NAMALWA (cell line): Measurements from ENCODE around the gene DNER.
"Not testable (repeated sequence)": the region's sequence is repeated elsewhere in the genome, so short reads cannot be mapped to it uniquely, and the experiment has no call there.

ENCODE experiments used
- DNase-seq: peaks from one replicate; pipeline ENCODE4 v3.0.0-alpha.2; 2015; ENCODE audit warnings: low spot score

Gene DNER

DNA sequence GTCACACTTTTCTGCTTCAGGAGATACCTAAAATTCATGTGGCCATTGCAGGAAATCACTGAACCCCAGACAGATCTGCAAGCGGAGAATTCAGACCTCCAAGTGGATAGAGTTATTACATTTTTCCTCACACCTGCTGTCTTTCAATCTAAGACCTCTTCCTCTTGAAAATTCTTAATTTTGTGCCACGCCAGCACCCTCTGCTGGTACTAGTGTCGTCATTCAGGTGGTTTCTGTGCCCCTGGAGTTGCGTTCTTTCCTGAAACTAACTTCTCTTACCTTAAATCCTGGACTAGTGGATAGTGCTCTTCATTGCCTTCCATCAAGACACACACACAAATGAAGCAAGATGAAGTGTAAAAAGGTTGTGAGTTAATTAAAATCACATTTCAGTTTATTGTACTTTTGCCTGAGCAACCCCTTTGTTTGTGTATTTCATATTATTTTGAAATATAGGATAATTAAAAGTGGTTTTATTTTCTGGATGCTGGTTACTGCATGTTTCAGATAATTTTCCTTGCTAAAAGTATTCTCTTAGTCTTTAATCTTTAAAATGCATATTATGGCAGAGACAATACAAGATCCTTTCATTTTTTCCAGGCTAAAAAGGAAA lies 1.6 kb upstream of the DNER start:
- DNase-seq: peak; percentile 78

DNA sequence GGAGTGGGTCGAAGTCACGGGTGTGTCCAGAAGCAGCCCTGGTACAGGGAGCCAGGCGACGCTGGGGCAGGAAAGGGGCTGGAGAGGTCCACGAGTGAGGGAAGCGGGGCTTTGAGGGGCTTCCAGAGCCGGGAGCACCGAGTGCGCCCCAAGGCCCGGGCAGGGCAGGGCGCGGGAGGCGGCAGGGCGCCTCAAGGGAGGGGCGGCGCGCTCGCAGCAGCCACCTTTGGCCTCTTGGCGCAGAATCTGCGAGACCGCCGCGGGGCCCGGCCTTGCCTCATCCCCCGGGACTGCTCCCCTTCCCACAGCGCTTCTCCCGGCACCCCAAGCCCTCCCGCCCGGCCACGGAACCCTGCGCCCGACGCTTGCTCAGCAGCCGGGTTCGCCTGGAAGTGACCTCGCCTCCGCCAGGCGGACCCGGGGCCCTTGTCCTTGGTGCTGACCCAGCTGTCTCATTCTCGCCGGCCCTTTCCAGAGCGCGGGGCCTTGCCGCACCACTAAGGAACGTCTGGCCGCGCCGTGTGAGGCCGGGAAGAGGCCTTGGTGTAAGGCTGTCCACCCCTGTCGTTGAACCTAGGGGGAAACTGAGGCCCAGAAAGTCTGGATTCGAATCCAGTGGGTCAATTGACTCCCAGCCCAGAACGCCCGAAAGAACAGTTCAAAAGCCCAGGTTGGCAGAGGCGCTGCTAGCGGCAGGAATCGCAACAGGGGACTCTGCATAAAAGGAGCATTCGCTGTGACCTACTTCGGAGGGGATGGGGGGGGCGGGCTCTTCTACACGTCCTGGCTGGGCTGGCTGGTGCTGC lies 584 bp upstream of the DNER start:
- no peak for DNase-seq

DNA sequence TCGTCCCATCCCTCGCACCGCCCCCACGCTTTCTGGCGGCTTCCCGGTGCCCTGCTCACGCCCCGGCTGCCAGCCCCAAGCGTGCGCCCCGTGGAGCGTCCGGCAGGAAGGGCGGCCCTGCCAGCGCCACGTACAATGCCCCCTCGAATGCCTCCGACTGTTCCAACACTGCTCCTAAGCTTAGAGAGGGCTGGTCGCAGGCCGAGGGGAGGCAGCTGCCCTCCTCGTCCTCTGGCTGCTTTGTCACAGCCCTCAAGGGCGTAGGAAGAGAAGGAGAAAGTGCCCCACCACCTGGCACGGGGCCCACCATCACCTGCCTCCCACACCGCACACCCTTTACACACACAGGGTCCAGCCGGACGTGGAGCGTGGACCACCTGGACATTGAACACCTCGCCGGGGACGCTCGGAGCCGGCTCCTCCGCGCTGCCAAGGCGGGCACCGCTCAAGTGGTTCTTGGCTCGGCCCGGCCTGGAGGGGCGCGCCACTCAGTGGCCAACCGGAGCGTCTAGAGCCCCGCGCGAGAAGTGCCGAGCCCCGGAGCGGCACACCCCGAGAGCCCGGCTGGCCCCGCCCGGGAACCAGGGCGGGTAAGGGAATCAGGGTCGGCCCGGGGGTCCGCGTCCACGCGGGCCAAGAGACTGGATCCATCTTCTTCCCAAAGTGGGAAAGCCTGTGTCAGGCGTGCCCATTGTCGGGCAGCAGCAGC lies 830 bp downstream of the DNER start:
- DNase-seq: no peak

DNA sequence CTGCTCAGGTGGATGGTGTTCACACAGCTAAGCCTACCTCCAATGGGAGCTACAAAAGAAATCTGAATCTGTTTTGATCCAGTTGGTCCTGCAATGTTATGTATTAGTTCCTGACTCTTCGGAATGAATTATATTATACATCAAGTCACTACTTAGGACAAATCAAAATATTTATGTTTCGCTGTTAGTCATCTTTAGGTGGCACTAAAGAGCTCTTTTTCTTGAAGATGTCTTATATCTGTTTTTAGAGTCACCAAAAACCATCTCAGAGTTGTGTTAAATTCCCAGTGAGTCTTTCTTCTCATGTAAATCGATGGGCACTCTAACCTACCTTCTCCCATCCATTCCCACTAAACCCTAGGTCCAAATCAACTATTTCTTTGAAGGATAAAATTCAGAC lies 2.2 kb downstream of the DNER start:
- peak; percentile 29 for DNase-seq

DNA sequence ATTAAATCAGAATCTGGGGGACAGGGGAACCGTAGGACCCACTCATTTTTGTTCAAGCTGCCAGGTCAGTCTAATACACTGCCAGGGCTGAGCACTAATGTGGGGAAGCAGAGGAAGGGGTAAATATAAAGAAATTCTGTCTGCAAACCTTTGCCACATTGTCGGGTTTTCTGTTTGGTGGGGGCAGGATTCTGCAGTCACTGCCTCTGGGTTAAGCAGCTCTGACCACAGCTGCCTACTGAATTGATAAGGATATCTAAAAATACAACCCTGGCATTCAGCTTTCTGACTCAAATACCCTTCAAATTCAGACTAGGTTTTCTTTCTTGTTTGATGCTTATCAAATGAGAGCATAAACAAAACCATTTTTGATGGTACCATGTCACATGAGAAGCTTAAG lies 6.0 kb downstream of the DNER start:
- no peak for DNase-seq

DNA sequence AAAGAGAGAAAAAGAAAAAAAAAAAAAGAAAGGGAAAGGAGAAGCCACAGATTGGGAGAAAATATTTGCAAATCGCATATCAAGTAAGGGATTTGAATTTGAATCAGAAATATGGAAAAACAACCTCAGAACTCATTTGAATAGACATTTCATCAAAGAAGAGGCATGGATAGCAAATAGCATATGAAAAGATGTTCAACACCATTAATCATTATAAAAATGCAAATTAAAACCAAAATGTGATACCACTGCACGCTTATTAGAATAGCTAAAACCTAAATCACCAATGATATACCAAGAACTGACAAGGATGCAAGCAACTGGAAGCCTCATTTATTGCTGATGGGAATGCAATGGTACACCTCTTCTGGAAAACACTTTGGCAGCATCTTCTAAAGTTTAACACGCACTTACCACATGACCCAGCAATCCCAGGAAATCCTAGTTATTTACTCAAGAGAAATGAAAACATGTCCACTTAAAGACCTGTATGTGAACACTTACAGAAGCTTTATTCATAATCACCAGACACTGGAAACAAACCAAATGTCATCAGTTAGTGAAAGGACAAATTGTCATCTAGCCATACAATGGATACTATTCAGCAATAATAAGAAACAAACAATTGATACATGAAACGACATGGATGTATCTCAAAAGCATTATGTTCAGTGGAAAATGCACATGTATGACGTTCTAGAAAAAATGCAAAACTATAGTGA lies 10.3 kb downstream of the DNER start:
- DNase-seq: no peak

DNA sequence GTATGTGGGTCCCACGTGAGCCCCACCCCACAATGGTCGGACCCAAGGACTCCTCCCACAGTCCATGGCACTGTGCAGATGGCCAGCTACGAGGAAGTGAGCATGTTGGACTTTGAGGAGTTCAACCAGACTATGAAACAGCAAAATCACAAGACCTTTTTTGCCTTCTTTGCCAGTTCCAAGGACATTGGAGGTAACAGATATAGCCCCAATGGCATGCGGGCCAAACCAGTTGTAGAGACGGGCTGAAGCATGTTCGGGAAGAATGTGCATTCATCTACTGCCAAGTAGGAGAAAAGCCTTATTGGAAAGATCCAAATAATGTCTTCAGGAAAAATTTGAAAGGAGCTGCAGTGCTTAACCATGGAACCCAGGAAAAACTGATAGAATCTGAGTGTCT lies 12.6 kb downstream of the DNER start:
- no peak for DNase-seq

DNA sequence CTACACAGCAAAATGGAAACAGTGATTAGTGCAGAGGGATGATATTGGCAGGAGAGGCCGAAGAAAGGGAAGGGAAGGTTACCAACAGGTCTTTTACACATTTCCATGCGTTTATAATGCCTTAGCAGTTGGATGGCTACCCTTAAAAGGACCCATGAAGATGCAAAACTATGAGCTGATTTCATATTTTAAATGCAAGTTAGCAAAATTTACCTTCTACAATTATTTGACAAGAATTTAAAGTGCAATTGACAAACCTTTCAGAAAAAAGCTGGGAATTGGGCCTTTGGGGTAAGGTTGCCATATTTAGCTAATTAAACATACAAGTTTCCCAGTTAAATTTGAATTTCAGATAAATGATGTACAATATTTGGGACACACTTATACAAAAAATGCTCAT lies 13.3 kb downstream of the DNER start:
- no peak for DNase-seq

DNA sequence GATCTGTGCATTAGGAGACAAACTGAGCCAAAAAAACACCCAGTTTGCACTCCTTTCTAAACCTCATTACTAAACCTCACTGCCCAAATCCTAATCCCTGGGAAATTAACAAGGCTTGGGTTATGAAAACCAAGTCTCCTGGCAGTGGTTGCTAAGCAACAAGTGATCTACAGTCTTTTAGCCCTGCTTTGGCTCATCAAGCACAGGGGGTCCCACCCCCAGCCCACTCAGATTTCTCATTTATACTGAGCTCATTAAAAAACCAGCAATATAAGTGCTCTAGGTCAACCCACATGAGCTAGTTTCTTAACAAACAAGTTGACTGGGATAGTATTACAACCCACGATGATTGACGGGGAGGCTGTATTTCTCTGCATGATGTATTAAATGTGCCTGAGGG lies 18.4 kb downstream of the DNER start:
- no peak for DNase-seq

DNA sequence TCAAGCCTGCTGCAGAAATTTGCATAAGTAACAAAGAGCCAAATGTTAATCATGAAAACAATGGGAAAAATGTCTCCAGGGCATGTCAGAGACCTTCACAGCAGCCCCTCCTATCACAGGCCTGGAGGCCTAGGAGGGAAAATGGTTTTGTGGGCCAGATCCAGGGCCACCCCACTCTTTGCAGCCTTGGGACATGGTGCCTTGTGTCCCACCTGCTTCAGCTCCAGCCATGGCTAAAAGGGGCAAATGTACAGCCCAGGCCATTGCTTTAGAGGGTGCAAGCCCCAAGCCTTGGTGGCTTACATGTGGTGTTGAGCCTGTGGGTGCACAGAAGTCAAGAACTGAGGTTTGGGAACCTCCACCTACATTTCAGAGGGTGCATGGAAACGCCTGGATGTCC lies 20.5 kb downstream of the DNER start:
- DNase-seq: not testable (repeated sequence)

DNA sequence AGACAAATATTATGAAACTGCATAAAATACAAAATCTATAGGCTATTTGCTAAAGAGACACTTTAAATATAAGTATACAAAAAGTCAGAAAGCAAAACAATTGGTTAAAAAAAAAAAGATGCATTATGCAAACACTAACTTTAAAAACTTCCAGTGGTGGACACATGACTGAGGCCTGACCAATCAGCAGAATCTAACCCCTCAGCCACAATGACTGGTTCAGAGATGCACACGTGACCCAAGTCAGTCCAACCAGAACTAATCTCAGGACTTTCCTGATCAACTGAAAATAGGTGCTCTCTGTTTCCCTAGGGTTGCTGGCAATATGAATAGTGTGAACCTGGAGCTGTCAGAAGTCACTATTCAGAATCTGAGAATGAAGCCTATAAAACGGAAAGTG lies 22.7 kb downstream of the DNER start:
- peak; percentile 30 for DNase-seq

DNA sequence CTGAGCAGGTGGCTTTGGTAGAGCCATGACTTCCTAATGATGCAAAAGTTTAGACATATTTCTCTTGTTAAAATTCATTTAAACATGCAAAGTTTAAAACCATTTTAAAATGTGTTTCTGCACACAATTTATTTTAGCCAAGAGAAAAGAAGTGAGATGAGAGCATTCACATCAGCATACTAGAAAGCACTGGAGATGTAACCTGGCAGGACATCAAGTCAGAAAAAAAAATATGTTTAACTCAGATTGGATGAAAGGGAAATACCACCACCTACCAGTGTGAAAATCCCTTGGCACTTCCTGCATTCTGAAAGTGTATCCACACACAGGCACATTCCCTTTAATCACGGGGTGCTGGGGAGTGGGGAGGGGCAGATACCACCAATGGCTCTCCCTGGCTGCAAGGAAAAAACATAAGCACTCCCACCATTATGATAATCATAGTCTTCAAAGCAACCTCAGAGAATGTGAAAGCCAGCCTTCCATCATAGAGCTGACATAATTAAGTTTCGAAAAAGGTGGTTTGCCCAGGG lies 25.0 kb downstream of the DNER start:
- DNase-seq: no peak

DNA sequence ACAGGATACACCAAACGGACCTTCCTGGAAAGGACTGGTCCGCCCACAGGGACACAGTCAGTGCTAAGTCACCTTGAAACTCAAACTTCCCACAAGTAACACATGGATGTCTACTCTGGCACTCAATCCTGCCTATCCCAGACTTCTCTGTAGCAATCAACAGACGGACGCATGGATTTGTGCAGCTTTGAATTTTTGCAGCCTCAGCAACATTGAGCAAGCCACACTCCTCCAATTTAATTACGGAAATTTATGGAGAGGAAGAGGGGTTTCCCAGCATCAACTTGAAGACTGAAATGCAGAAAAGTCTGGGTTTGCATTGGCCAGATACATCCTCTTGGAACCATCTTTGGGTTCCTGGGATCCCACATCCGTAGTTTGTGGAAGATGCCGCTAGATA lies 26.2 kb downstream of the DNER start:
- DNase-seq: no peak

DNA sequence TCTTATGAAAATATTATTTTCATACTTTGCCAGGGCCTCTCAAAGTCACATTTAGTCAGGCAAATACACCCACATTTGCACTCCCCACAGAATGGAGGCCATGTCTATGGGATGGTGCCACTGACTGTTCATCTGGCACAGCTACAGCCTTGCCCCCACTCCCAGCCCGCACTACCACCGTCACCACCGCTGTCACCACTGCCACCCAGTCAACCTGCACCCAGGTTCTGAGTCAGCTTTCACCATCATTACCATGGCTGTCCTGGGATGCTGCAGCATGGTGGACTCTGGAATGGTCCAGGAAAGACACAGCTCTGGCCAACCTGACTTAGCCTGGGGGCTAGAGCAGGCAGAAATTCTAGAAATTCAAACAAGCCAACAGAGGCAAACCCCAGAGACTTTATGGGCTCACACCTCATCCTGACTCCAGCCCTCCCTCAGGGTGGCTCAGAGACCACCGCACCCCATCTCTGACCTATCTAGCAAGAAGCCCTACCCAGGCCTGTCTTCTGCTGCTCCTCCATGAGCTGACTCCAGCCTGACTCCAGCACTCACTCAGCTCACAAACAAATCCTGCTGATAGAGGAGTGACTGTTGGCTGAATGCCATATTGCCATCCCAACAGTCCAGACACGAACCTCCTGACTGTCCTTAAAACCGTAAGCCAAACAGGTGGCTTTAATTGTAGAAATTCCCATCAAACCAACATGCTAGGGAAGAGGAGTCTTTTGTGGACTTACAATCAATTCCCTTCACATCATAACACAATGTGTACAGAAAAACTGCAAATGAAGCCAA lies 28.0 kb downstream of the DNER start:
- no peak for DNase-seq

DNA sequence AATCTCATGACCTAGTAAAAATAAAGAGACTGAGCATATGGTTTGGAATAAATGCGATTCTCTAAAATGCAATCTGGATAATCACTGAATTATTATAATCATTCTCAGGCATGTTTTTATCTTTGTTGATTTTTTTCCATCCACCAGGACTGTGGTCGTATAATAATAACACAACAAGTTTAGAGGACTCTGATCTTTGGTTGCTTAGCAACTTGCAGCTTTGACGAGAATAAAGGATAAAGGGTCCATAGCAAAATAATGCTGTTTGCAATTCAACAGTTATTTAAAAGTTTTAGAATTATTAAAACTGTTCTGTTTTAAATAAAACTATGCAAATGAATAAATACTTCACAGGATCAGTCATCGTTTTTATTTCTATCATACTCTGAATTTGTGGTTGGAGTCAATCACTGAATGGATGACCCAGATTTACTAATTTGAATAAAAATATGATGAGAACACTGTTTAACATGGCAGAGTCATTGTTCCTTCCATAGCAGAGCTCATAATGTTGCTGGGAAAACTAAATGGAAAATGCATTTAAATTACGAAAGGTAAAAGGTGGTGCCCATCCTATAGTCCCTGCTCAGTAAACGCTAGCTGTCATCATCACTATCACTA lies 29.3 kb downstream of the DNER start:
- no peak for DNase-seq

DNA sequence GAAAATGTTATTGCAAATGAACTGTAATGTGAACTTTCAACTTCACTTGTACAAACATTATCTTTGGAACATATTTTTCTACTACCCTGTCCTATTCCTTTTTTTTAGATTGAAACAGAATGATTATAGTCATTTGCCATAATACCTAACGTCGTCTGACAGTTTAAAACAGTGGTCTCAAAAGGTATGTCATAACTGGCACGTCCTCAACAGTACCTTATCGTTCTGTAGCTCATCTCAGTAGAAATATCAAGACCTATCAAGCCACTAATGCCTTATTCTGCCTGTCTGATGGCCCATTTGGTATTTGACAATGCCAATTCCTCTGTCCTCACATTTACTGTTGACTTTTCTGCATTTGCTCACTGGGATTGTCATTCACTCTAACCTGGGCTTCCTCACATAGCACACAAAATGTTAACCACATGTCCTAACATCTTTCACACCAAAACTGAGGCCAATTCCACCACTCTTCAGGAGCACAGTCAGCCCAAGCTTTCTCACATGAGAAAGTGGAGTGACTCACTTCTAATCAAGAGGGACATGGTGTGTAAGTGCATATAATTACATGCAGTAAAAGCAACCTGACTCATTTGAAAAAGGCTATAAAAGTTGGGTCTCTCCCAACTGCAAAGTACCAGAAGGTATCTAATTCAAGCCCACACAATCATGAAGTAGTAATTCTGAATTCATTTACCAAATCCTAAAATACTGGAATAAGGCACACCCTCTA lies 34.8 kb downstream of the DNER start:
- DNase-seq: no peak

DNA sequence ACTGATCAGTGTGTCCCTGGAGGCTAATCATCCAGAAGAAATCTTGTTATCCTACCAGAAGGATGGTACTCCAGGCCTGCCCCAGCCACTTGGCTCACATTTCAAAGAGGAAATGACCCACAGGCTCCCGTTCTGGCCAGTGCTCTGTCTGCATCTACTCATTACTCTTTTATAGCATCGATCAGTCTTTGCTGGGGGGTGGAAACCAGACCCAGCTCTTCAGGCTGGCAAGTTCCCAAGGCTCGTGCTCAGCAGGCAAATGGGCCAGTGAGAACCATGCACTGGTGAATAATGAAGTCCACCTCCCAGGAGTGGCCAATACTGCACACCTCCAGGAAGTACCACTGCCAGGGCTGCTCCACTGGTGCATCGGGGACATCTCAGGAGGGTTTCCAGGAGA lies 38.8 kb downstream of the DNER start:
- DNase-seq: no peak

DNA sequence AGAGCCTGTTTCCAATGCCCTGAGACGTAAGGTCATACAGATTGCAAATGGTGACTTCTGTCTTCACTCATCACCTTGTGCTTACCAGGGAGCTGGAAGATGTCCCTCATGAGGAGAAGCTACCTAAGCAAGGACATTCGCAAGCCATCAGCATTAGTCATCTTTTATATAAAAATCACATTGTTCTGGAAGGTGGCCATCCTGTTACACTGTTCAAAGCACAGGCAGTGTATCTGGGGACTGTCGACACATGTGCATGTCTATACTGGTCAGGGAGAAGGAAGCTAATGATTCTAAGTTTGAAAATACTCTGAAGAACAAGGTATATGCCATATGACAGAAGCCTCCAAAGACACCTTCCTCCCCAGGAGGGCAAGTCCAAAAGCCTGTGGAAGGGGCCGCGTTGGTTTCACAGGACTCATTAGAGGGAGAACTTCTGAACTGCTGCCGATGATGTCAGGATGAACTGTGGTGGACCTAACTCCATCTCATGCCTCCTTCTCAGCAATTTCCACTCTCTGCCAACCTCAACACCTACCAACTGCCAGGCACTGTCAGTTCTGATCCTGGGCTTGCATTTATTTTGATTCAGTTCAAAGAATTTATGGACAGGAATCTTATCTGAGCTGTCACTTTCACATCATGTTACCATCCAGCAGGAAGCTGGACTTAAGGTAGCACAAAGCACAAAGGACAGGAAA lies 39.4 kb downstream of the DNER start:
- no peak for DNase-seq

DNA sequence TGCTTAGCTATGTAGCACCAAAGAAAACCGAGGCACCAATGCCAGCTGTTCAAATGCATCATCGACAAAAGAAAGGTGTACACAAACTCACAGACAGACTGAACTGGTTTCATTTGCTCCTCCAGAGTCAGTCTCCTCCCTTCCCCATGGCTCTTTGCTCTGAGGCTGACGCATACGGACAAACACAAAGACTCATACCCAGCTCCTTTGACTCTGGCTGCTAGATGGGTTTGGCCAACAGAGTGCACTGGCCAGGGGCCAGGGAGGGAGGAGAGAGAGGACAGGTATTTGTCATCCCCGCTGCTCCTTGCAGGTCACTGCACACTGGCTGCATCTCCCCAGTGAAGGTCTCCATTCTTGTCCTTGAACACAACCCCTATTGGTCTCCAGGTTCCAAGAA lies 40.7 kb downstream of the DNER start:
- no peak for DNase-seq

DNA sequence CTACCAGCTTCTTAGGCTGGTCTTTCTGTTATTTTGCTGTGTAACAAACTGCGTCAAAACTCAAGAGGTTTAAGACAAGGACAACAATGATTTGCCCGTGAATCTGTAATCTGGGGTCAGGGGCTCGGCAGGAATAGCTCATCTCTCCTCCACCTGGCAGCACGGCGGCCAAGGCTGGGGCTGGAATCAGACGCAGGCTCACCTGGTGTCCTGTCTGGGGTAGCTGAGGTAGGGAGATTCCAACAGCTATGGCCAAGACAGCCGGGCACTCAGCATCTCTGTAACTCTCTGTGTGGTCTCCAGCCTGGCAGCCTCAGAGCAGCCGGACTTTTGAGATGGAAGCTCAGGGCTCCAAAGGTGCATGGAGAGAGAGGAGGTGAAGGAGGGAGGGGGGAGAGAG lies 42.3 kb downstream of the DNER start:
- no peak for DNase-seq
